Esophagus muscularis mucosa (tissue), 4 donors: Measurements from ENCODE around the gene MACROH2A1. TPM values are rescaled to one million over a fixed set of nuclear protein-coding genes. Genes with fewer than 3 reads are reported as not detected.

ENCODE experiments used
- DNase-seq: peaks from one replicate; pipeline ENCODE4 v3.0.0-alpha.2; 2017; ENCODE audit errors: extremely low spot score
- H3K27ac ChIP-seq, 4 donors: fragments of 200-600 bp; sonication (generic); replicated peaks in 1 of 4; 1 replicate in 3 of 4; 2 replicates in 1 of 4; pipeline ENCODE4 v1.5.1; 2016 to 2019; ENCODE audit warnings: mild to moderate bottlenecking in 1 of 4
- H3K27me3 ChIP-seq, 4 donors: fragments of 200-600 bp; sonication (generic); one replicate each; pipeline versions ENCODE4 v1.5.1 to v1.6.0; 2016 to 2019
- H3K36me3 ChIP-seq, 4 donors: fragments of 200-600 bp; sonication (generic); one replicate each; pipeline ENCODE4 v1.5.1; 2016 to 2019
- H3K4me1 ChIP-seq, 4 donors: fragments of 200-600 bp; sonication (generic); one replicate each; pipeline ENCODE4 v1.5.1; 2016 to 2019
- H3K4me3 ChIP-seq, 4 donors: fragments of 200-600 bp; sonication (generic); 1 replicate in 2 of 4; 2 replicates in 2 of 4; pipeline ENCODE4 v1.5.1; 2016 to 2019; ENCODE audit warnings: mild to moderate bottlenecking in 4 of 4, moderate library complexity in 1 of 4
- H3K9me3 ChIP-seq, 4 donors: fragments of 200-600 bp; sonication (generic); 1 replicate in 3 of 4; 2 replicates in 1 of 4; pipeline ENCODE4 v1.5.1; 2016 to 2019
- EP300 ChIP-seq: sonication (generic); formaldehyde crosslinking; IDR thresholded peaks from one replicate; pipeline ENCODE4 v1.6.1; 2017; ENCODE audit warnings: antibody characterized with exemption
- POLR2A ChIP-seq: fragments of 450-650 bp; IDR thresholded peaks from one replicate; pipeline ENCODE4 v1.6.1; 2017; ENCODE audit warnings: antibody characterized with exemption, moderate library complexity, mild to moderate bottlenecking, low read depth
- POLR2AphosphoS5 ChIP-seq, 2 donors: sonication (generic); formaldehyde crosslinking; IDR thresholded peaks; one replicate each; pipeline ENCODE4 v1.6.1; 2017; ENCODE audit warnings: antibody characterized with exemption in 2 of 2
- WGBS: methylation state at CpG from one replicate; pipeline ENCODE4 v1.1.5; 2018; 5-methylcytosine and 5-hydroxymethylcytosine counted together
- intact Hi-C: fragments of 100-400 bp; cut with DNase I; formaldehyde crosslinking; loops from one replicate; pipeline ENCODE4 v1.15.1; 2023
- total RNA-seq, 4 donors: library from RNA; depleted of rRNA; stranded (reverse); fragments of >200 nt; gene quantifications; one replicate each; pipeline versions ENCODE4 v1.1.0 to v1.2.1, GENCODE V29; 2016
- TF ChIP-seq, protein P1 (sequence below), 3 experiments: fragments of 200-600 bp in 2 of 3; fragments of 450-650 bp in 1 of 3; sonication (generic) in 2 of 3; IDR thresholded peaks; one replicate each; pipeline ENCODE4 v1.5.1; 2017 to 2019; ENCODE audit warnings: antibody characterized with exemption in 3 of 3, mild to moderate bottlenecking in 2 of 3, moderate library complexity in 1 of 3

Gene MACROH2A1
- total RNA-seq, 4 donors from 2014 or later = 144 to 152 (median 149) TPM

DNA sequence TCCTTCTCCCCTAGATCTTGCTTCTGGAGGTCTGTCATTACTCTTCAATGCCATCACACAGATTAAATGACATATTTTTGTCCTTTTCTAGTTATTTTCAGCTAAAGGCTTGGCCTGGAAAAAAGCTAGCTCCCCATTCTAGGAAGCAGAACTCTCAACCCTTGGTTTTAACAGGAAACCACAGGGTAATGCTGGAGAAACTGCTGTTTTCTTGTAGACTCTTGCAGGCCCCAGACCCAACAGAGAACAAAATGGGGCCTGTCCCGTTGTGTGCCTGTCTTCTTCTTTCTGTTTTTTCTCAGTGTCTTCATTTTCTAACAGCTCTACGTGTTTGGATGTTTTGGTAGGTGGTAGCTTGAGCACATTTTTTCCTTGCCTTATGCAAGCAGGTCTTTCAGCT is 26.6 kb upstream of the MACROH2A1 start:
- H3K36me3 ChIP-seq = no peaks in the 10 kb centered on the region
- intact Hi-C loops = no loop called here
- no peak for TF ChIP-seq POLR2AphosphoS5 (IDR thresholded peaks at IDR 0.05)
- TF ChIP-seq POLR2A = no peak
- TF ChIP-seq, protein P1, sequence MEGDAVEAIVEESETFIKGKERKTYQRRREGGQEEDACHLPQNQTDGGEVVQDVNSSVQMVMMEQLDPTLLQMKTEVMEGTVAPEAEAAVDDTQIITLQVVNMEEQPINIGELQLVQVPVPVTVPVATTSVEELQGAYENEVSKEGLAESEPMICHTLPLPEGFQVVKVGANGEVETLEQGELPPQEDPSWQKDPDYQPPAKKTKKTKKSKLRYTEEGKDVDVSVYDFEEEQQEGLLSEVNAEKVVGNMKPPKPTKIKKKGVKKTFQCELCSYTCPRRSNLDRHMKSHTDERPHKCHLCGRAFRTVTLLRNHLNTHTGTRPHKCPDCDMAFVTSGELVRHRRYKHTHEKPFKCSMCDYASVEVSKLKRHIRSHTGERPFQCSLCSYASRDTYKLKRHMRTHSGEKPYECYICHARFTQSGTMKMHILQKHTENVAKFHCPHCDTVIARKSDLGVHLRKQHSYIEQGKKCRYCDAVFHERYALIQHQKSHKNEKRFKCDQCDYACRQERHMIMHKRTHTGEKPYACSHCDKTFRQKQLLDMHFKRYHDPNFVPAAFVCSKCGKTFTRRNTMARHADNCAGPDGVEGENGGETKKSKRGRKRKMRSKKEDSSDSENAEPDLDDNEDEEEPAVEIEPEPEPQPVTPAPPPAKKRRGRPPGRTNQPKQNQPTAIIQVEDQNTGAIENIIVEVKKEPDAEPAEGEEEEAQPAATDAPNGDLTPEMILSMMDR (IDR thresholded peaks at IDR 0.05) = no peak
- TF ChIP-seq EP300 = no peak
- 49% methylated on average over 2 of the region's 2 CpGs for WGBS
- H3K27me3 ChIP-seq = peaks cover 0 to 5% (median 0%) of the 10 kb centered on the region in 4 donors
- H3K27ac ChIP-seq = no peak overlapping the region
- H3K4me1 ChIP-seq = peaks cover 0 to 5% (median 0%) of the 10 kb centered on the region in 4 donors
- DNase-seq = no peak
- peaks cover 0 to 12% (median 4%) of the 10 kb centered on the region in 4 donors for H3K9me3 ChIP-seq
- no peak overlapping the region for H3K4me3 ChIP-seq

DNA sequence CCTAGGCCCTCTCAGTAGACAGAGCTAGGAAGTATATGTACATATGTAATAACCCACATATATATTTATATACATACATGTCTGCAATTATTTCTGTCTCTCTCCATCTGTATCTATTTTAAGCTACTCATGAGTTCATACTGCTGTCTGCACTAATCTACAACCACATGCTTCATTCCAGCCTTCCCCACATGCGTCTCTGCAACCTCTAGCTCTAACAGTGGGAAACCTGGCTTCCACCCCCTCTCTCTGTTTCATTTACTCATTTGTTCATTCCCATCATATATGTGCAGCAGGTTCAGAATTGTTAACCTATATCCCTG is 24.8 kb upstream of the MACROH2A1 start:
- WGBS = 83% methylated on average over 1 of the region's 1 CpG
- intact Hi-C loops = no loop called here

DNA sequence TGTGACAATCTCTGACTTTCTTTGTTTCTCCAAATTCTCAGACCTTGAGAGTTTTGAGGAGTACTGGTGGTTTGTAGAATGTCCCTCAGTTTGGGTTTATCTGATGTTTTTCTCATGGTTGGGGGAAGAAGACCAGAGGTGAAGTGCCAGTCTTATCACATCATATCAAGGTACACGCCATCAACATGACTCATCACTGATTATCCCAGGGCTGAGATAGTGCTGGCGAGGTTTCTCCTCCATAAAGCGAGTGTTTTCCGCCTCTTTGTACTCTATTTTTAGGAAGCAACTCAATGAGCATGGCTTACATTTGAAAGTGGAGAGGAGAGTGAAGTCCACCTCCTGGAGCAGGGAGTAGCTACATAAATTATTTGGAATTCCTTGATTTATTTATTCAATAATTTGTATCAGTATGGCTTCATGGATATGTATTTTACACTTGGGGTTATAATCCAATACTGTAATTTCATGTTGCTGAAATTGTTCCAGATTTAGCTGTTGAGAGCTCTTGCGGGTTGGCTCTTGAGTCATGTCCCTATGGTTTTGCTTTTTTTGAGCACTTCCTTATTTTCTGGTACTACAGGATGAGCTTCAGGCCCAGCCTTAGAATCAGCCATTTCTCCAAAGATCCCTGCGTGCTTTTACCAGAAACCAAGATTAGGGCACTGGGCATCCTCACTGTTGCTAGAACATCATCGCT is 24.3 kb upstream of the MACROH2A1 start:
- no peak overlapping the region for H3K4me3 ChIP-seq
- no peaks in the 10 kb centered on the region for H3K36me3 ChIP-seq
- intact Hi-C loops = no loop called here
- peaks cover 0 to 6% (median 3%) of the 10 kb centered on the region in 4 donors for H3K9me3 ChIP-seq
- TF ChIP-seq, protein P1 (IDR thresholded peaks at IDR 0.05) = no peak
- TF ChIP-seq POLR2AphosphoS5 (IDR thresholded peaks at IDR 0.05) (no peak), POLR2A (no peak), EP300 (no peak)
- WGBS = 84% methylated on average over 7 of the region's 7 CpGs
- H3K27ac ChIP-seq = no peak overlapping the region
- peaks cover 0 to 5% (median 0%) of the 10 kb centered on the region in 4 donors for H3K27me3 ChIP-seq
- no peaks in the 10 kb centered on the region for H3K4me1 ChIP-seq
- DNase-seq = no peak

More for the DNA sequence above, 24.8 kb upstream of the MACROH2A1 start:
- DNase-seq = no peak
- Histone ChIP-seq H3K9me3 (peaks cover 0 to 10% (median 5%) of the 10 kb centered on the region in 4 donors), H3K4me3 (no peak overlapping the region), H3K27ac (no peak overlapping the region), H3K4me1 (no peaks in the 10 kb centered on the region), H3K27me3 (peaks cover 0 to 5% (median 0%) of the 10 kb centered on the region in 4 donors), H3K36me3 (no peaks in the 10 kb centered on the region)
- TF ChIP-seq EP300 = no peak
- no peak for TF ChIP-seq POLR2AphosphoS5 (IDR thresholded peaks at IDR 0.05)
- TF ChIP-seq, protein P1 (IDR thresholded peaks at IDR 0.05) = no peak
- TF ChIP-seq POLR2A = no peak

DNA sequence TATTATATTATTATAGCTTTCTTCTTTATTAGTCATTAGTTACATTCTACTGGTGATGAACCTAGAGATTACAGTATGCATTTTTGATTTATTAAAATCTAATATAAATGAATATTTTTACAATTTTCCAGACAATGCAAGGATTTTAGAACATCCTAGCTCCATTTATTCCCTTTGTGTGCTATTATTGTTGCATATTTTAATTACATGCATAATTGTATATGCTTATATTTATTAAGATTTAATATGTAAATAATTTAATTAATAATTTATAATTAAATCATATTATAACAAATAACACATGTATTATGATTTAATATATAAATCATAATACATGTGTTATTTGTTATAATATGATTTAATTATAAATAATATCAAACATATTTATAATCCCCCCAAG is 23.4 kb upstream of the MACROH2A1 start:
- Histone ChIP-seq H3K4me3 (no peak overlapping the region), H3K27me3 (peaks cover 0 to 5% (median 0%) of the 10 kb centered on the region in 4 donors), H3K9me3 (peaks cover 0 to 6% (median 2%) of the 10 kb centered on the region in 4 donors), H3K27ac (no peak overlapping the region), H3K4me1 (no peaks in the 10 kb centered on the region), H3K36me3 (no peaks in the 10 kb centered on the region)
- DNase-seq = no peak
- no peak for TF ChIP-seq POLR2AphosphoS5 (IDR thresholded peaks at IDR 0.05)
- TF ChIP-seq, protein P1 (IDR thresholded peaks at IDR 0.05) = no peak
- no peak for TF ChIP-seq EP300
- TF ChIP-seq POLR2A = no peak
- intact Hi-C loops = no loop called here

DNA sequence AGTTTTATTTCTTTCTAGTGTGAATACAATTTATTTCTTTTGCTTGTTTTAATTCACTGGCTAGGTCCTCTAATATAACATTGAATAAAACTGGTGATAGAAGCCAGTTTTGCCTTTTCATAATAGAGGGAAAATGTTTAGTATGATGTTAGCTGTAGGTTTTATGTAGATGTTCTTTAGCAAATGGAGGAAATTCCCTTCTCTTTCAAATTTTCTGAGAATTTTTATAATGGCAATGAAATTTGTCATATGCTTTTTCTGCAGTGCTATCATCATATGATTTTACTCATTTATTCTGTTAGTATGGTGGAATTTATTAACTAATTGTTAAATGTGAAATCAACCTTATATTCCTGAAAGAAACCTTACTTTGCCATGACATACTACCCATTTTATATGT is 18.1 kb upstream of the MACROH2A1 start:
- no peaks in the 10 kb centered on the region for H3K36me3 ChIP-seq
- no peaks in the 10 kb centered on the region for H3K4me1 ChIP-seq
- no peak for DNase-seq
- H3K4me3 ChIP-seq = no peak overlapping the region
- TF ChIP-seq POLR2A (no peak), EP300 (no peak), POLR2AphosphoS5 (IDR thresholded peaks at IDR 0.05) (no peak)
- TF ChIP-seq, protein P1 (IDR thresholded peaks at IDR 0.05) = no peak
- no peaks in the 10 kb centered on the region for H3K27me3 ChIP-seq
- peaks cover 0 to 6% (median 2%) of the 10 kb centered on the region in 4 donors for H3K9me3 ChIP-seq
- intact Hi-C loops = no loop called here
- H3K27ac ChIP-seq = no peak overlapping the region
